Fibroblast of lung (primary cell): ENCODE data around the gene ATRN. TPM values are rescaled to one million over a fixed set of nuclear protein-coding genes. Genes with fewer than 3 reads are reported as not detected.
A peak's percentile ranks its signal among the peaks of the same experiment; 100 is the strongest.

Source experiments
- DNase-seq, 2 donors: peaks; one replicate each; pipeline versions ENCODE4 v3.0.0 to v3.0.0-alpha.2; 2010; ENCODE audit warnings: low read depth in 2 of 2
- H2AFZ ChIP-seq: 2 replicates; pipeline ENCODE4 v1.5.1; 2012; ENCODE audit warnings: low read length, control low read depth, inconsistent platforms
- H3K27ac ChIP-seq: 2 replicates; pipeline ENCODE4 v1.5.1; 2011; ENCODE audit warnings: low read length, control low read depth; ENCODE audit not compliant: insufficient read depth
- H3K27me3 ChIP-seq: 2 replicates; pipeline ENCODE4 v1.5.1; 2011; ENCODE audit warnings: mild to moderate bottlenecking, low read length; ENCODE audit not compliant: control insufficient read depth, insufficient read depth
- H3K36me3 ChIP-seq: 2 replicates; pipeline ENCODE4 v1.5.1; 2011; ENCODE audit warnings: low read length; ENCODE audit not compliant: control insufficient read depth, insufficient read depth
- H3K4me1 ChIP-seq: 2 replicates; pipeline ENCODE4 v1.5.1; 2011; ENCODE audit warnings: low read length; ENCODE audit not compliant: control insufficient read depth, insufficient read depth; ENCODE audit errors: extremely low read depth
- H3K4me2 ChIP-seq: 2 replicates; pipeline ENCODE4 v1.5.1; 2011; ENCODE audit warnings: low read length, control low read depth; ENCODE audit not compliant: insufficient read depth; ENCODE audit errors: extremely low read depth
- H3K4me3 ChIP-seq, 4 experiments: fragments of 200-600 bp in 1 of 4; sonication (generic) in 1 of 4; replicated peaks in 1 of 4; 2 replicates each; pipeline ENCODE4 v1.5.1; 2011 to 2016; ENCODE audit warnings: low read length in 4 of 4, low read depth in 3 of 4, mild to moderate bottlenecking in 3 of 4, control low read depth in 2 of 4, inconsistent platforms in 1 of 4, mixed read lengths in 1 of 4; ENCODE audit not compliant: insufficient read depth in 1 of 4; ENCODE audit errors: control extremely low read depth in 1 of 4
- H3K79me2 ChIP-seq: 2 replicates; pipeline ENCODE4 v1.5.1; 2012; ENCODE audit warnings: mild to moderate bottlenecking, low read length, inconsistent platforms; ENCODE audit not compliant: control insufficient read depth, insufficient read depth
- H3K9ac ChIP-seq: 2 replicates; pipeline ENCODE4 v1.5.1; 2011; ENCODE audit warnings: mild to moderate bottlenecking, low read length, control low read depth; ENCODE audit not compliant: insufficient read depth
- H3K9me3 ChIP-seq: 2 replicates; pipeline ENCODE4 v1.5.1; 2012; ENCODE audit warnings: low read depth, low read length; ENCODE audit not compliant: control insufficient read depth, insufficient read depth
- H4K20me1 ChIP-seq: 2 replicates; pipeline ENCODE4 v1.5.1; 2011; ENCODE audit warnings: low read length; ENCODE audit not compliant: control insufficient read depth, insufficient read depth; ENCODE audit errors: extremely low read depth
- CTCF ChIP-seq, 2 donors: IDR thresholded peaks in 1 of 2; conservative IDR thresholded peaks in 1 of 2; 1 replicate in 1 of 2; 2 replicates in 1 of 2; pipeline ENCODE4 v1.5.1; 2011 to 2012; ENCODE audit warnings: low read length in 2 of 2, control low read depth in 1 of 2, inconsistent platforms in 1 of 2, low read depth in 1 of 2, mild to moderate bottlenecking in 1 of 2
- EZH2 ChIP-seq: IDR thresholded peaks from 2 replicates; pipeline ENCODE4 v1.5.1; 2012; ENCODE audit warnings: low read length, control low read depth, mild to moderate bottlenecking; ENCODE audit errors: missing control alignments
- polyA plus RNA-seq, 2 donors: library from polyadenylated mRNA; depleted of rRNA in 1 of 2; stranded (reverse) in 1 of 2; unstranded in 1 of 2; fragments of >200 nt; gene quantifications; 2 replicates each; pipeline ENCODE4 v1.2.1, GENCODE V29; 2011 to 2012; ENCODE audit warnings: missing spikeins in 1 of 2
- total RNA-seq: library from RNA; depleted of rRNA; stranded (reverse); fragments of >200 nt; gene quantifications from 2 replicates; pipeline ENCODE4 v1.2.1, GENCODE V29; 2014

Gene ATRN
- total and polyA plus RNA-seq, 2 donors (not counting 1 experiment from before 2014, with no cell fraction given): 30.6 to 48.8 TPM

GRCh38 chr20:3686867-3687321 is 216.1 kb downstream of the ATRN start:
- peak overlapping the region; percentile 4 for H2AFZ ChIP-seq
- no peak overlapping the region for H3K9ac ChIP-seq
- H3K4me2 ChIP-seq: peak overlapping the region; percentile 13
- H4K20me1 ChIP-seq: no peaks in the 10 kb centered on the region
- H3K9me3 ChIP-seq: no peaks in the 10 kb centered on the region
- H3K36me3 ChIP-seq: no peaks in the 10 kb centered on the region
- peak overlapping the region in 1 of 4 experiments; percentile 30 for H3K4me3 ChIP-seq
- H3K27me3 ChIP-seq: no peaks in the 10 kb centered on the region
- H3K4me1 ChIP-seq: peaks cover 16% of the 10 kb centered on the region
- H3K79me2 ChIP-seq: no peaks in the 10 kb centered on the region
- H3K27ac ChIP-seq: peak overlapping the region; percentile 51
- TF ChIP-seq CTCF (conservative IDR thresholded peaks at IDR 0.05 in 1 of 2, IDR thresholded peaks at IDR 0.05 in 1 of 2; ENCODE audit: low read depth in 1 of 2, low read length in 2 of 2): peak in 1 of 2 donors; percentile 16
- no peak for TF ChIP-seq EZH2
- DNase-seq: peak; percentile 91 to 97

- peak; percentile 59 to 72 for DNase-seq
- H3K4me2 ChIP-seq: peak overlapping the region; percentile 27
- peak overlapping the region; percentile 12 for H2AFZ ChIP-seq
Observed at GRCh38 chr20:3687655-3688054, 216.8 kb downstream of the ATRN start.

GRCh38 chr20:3689978-3690377 is 219.2 kb downstream of the ATRN start:
- Histone ChIP-seq H3K9me3 (no peaks in the 10 kb centered on the region), H3K27me3 (no peaks in the 10 kb centered on the region), H3K4me1 (peaks cover 16% of the 10 kb centered on the region), H4K20me1 (no peaks in the 10 kb centered on the region), H3K4me2 (no peak overlapping the region), H3K36me3 (no peaks in the 10 kb centered on the region), H3K79me2 (no peaks in the 10 kb centered on the region), H2AFZ (no peak overlapping the region), H3K4me3 (no peak overlapping the region), H3K27ac (no peak overlapping the region), H3K9ac (no peak overlapping the region)
- TF ChIP-seq CTCF (conservative IDR thresholded peaks at IDR 0.05 in 1 of 2, IDR thresholded peaks at IDR 0.05 in 1 of 2; ENCODE audit: low read depth in 1 of 2, low read length in 2 of 2) (no peak), EZH2 (no peak)
- DNase-seq: no peak

More at GRCh38 chr20:3687655-3688054, 216.8 kb downstream of the ATRN start:
- H3K27ac ChIP-seq: peak overlapping the region; percentile 51
- no peak overlapping the region for H3K9ac ChIP-seq
- H3K4me1 ChIP-seq: peaks cover 16% of the 10 kb centered on the region
- TF ChIP-seq EZH2 (no peak), CTCF (conservative IDR thresholded peaks at IDR 0.05 in 1 of 2, IDR thresholded peaks at IDR 0.05 in 1 of 2; ENCODE audit: low read depth in 1 of 2, low read length in 2 of 2) (no peak)
- H3K79me2 ChIP-seq: no peaks in the 10 kb centered on the region
- H3K36me3 ChIP-seq: no peaks in the 10 kb centered on the region
- H3K4me3 ChIP-seq: no peak overlapping the region
- H4K20me1 ChIP-seq: no peaks in the 10 kb centered on the region
- H3K9me3 ChIP-seq: no peaks in the 10 kb centered on the region
- H3K27me3 ChIP-seq: no peaks in the 10 kb centered on the region
